ENCODE measurements around the gene GBA2.

The GBA2 gene

DNA sequence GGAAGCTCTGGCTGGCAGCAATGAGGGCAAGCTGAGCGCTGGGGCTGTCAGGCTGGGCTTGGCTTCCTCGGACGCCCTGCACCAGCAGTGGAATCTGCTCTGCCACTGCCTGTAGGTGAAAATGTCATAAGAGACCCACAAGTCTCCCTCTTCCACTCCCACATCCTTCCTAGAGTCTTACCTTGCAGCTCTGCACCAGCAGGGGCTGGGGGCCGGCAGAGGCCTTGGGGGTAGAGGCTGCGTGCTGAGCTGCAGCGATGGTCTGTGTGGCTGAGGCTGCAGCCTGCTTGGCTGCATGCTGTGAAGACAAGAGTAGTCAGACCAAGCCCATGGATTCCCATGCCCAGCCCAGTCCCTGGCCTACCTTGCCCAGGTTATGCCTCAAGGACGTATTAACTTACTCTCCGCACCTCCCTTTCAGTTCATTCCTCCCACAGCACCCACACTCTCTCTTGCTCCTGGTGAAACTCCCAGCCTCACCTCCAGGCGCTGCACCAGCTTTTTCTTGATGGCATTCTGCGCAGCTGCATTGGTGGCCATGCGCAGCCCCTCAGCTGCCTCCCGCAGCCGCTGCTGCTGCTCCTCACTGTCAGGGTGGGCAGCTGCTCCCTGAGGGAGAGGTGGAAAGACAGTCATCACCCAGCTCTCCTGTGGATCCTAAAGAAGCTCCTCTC is 34.3 kb downstream of the GBA2 start:
- no peak for DNase-seq

DNA sequence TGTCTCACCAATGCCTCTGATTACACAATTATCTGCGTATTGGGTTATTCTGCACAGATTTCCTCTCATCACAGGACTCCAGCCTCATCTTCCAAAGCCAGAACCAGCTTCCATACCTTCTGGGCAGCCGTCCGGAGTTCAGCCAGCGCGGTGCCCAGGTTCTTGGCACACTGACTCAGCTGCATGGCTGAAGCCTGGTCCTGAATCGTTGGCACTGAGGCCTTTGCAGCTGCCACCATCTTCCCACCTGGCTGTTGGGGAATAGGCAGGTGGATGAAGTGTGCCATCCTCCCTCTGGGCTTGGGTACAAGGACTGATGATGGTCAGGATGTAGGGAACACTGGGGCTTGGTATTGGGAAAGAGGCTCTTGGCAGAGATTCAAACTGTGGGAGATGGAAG is 34.9 kb downstream of the GBA2 start:
- no peak for DNase-seq

DNA sequence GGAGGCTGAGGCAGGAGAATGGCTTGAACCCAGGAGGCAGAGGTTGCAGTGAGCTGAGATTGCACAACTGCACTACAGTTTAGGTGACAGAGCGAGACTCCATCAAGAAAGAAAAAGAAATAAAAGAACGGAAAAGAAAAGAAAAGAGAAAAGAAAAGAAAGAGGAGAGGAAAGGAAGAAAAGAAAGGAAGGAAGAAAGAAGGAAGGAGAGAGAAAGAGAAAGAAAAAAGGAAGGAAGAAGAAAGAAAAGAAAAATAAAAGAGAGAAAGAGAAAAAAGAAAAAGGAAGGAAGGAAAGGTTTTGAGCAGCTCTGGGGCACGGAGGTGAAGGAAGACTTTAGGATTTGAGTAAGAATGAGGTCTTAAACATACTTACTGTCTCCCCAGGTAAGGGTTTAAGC is 35.5 kb downstream of the GBA2 start:
- no peak for DNase-seq

- DNase-seq: no peak
Measured at GRCh38 chr9:35712762-35713400, 36.1 kb downstream of the GBA2 start.

- DNase-seq: no peak
Measured at GRCh38 chr9:35711501-35712428, 37.3 kb downstream of the GBA2 start.

GRCh38 chr9:35710818-35711500 is 38.1 kb downstream of the GBA2 start:
- no peak for DNase-seq

DNA sequence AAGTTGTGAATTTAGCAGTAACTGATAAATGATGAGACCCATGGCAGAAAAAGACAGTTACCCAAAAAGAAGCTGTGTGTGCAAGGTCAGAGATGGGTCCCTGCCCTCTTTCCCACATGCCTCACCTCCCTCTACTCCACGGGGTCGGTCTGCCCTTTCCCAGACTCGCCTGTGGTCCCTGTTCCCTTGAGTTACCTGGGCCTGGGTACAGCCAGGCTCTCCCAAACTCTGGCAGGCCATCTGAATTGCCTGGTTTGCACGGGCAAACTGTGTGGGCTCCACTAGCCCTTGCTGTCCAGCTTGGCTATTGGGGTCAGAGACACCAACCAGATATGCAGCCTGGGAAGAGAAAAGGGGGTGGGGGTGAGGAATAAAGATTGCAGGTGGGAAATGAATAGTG is 40.9 kb downstream of the GBA2 start:
- no peak for DNase-seq

DNA sequence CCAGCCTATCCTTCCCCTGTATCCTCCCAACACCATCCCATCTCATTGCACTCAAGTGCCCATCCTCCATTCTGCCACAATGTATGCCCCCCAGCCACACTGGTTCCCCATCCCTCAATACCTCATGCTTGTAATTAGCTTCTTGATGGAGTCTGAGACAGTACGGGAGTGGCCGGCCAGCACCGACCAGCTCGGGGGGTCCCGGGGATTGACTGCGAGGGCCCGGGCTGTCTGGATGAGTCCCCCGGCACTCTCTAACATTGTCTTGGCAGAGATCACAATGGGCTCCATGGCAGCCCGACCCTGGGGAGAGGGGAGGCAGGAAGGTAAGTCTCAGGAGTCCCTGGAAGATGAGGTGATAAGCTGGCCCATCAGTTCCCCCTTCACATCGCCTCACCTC is 42.1 kb downstream of the GBA2 start:
- DNase-seq: no peak

DNA sequence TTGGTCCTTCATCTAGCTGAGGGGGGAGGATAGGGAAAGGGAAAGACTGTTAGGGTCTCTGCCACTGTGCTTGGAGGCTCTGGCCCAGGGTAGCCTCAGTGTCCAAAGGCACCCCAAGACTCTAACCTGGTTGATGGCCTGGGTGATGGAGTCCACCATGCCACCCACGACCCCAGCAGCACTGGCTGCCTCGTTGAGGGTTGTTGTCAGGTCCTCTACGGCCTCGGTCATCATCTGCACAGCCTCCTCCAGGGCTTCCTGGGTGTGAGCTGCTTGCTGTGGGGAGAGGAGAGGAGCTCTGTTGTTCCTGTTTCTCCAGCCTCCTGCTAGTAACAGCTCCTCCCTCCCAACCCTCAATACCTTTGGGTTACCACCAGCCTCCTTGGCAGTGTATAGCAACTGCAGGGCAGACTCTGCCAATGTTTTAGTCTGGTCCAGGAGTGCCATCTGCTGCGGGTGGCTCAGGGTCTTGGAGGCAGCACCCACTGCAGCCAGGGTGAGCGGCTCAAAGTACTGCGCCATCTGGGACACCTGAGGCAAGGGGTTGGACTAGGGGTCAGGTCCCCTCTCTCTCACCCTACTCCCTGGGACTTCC is 43.1 kb downstream of the GBA2 start:
- DNase-seq: no peak

DNA sequence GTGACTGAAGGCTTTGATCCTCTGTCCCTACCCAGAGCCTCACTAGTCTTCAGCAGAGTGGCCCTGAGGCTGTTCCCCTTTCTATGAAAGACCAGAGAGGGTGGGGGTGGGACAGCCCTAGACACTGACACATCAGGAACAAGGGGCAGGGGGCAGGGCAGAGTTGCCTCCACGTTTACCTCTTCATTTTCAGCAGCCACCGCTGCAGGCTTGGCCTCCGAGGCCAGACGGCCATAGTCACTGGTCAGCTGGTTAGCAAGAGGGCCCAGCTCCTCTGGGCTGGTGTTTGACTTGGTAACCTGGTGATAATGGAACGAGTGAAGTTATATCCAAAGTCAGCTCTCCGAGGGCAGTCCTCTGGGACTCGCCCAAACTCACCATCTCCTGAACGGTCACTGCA is 43.7 kb downstream of the GBA2 start:
- DNase-seq: no peak

DNA sequence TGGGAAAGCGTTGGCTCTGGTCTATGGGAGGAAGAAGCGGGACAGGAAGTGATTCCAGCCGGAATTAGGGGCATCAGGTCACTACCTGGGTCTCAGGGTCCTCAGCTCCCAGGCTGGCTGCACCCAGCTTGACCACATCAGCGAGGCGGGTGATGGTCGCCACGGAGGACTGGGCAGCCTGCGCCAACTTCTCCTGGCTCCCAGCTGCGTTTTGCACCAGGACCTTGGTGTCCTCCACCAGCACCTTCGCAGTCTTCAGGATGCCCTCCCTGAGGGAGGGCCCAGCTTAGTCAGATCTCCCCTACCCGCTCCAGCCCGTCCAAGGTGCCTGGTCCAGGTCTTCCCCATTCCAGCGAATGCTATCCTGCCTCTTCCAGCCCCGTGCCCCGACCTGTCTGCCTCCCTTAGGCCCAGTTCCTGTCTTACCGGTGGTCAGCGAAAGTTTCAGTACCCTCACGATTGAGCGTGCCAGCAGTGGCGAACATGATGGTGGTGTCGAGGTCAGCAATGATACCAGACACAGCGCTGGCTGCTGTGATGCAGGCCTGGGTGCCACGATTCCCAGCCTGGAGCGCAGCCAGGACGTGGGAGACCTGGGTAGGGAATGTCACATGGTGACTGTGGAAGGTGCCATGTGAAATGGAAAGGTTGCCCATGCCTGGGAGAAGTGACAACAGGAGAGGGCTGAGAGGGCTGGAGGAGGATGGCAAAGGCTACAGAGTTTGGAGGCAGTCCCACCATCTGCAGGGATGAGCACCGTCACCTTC is 44.9 kb downstream of the GBA2 start:
- DNase-seq: no peak

GRCh38 chr9:35702696-35703095 is 46.3 kb downstream of the GBA2 start:
- DNase-seq: no peak

DNA sequence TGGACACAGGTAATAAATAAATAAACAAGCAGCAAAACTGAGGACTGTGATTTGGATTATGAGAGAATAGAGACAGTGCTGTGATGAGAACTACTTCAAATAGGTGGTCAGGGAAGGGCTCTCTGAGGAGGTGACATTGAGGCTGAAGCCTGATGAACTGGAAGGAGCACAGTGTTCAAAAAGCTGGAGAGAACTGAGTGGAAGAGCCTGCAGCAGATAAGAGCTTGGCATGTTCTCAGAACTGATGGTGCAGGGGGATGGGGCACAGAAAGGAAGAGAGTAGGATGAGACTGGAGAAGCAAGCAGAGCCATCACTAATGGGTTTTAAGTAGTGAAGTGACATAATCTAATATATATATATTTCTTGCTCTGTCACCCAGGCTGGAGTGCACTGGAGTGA is 48.1 kb downstream of the GBA2 start:
- DNase-seq: no peak

DNA sequence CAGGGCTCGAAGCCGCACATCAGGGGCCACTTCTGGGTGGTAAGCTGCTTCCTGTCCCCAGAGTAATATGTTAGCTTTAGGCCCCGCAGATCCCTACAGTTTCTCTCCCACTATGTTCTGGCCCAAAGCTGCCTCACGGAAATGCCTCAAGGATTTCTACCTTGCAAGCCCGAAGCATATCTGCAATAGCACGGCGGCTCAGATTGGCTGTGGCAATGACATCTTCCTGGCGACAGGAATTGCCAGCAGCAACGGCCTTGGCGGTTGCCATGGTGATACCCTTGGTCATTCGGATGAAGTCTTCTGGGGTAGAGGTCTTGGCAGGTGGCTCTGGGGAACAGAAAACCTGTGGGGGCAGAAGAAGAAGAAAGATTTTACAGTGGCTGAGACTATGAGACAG is 49.0 kb downstream of the GBA2 start:
- DNase-seq: no peak

GRCh38 chr9:35698231-35698630 is 50.8 kb downstream of the GBA2 start:
- DNase-seq: no peak

GRCh38 chr9:35697486-35697885 is 51.5 kb downstream of the GBA2 start:
- no peak for DNase-seq

DNA sequence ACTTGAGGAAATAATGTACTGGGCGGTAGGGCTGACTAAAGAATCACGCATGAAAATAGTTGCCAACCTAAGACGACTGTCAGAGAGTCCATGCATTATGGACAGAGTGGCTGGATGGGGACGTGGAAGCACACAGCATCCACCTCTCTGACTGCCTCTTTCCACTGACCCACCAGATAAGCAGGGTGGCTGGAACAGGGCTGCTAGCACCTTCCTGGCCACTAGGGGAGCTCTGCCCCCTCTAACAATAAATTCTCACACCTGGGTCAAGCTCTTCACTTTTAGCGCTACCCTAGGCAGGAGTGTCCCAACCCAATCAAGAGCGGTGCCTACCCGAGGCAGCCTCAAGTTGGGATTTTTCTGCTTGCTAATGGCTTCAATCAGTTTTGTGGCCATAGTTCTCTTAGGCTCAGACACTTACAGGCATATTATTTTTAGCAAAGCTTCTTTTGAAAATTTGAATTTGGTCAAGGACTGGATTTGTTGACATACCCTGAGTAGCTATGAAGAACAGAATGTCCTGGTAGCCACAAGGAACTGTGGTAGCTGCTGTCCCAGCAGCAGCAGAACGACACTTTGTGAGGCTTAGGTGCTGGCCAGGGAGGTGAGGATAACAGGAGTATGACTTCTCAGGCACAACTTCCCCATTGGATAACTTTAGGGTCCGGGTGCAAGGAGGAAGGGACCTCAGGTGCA is 52.4 kb downstream of the GBA2 start:
- peak; percentile 75 for DNase-seq

- DNase-seq: no peak
Measured at GRCh38 chr9:35695943-35696401, 53.1 kb downstream of the GBA2 start.

DNA sequence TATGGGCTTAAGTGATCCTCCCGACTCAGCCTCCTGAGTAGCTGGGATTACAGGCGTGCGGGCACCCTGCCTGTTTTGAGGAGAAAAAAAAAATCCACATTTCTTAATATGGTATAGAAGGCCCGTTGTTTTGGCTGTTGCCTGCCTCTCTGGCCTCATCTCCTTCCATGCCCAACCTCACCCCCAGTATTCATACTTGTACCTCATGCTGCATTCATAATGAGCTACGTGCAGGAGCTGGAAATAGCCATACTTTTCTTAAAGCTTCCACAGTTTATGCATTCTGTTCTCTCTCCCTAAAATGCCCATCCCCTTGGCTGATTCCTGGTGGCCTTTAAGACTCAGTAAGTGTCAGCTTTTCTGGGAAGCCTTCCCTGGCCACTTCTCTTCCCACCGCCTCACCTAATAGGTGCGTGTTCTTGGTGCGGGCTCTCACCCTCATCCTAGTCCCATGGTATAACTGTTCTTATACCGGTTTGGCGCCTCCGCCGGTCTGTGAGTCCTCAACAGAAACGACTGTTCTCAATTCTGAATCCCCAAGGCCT is 57.2 kb downstream of the GBA2 start:
- no peak for DNase-seq

DNA sequence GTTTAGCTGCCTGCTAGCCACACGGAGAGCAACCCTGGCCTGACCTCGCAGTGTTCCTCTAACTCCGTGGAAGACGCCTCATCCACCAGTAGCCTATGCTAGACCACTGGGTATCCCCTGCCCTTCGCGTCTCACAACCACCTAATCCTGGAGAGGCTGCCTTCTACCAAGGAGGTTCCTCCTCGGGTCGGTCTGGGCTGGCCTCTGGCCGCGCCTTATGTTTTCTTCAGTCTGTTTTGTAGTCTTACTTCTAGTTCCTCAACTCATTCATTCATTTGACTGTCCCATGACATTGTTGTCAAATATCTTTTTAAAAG is 57.7 kb downstream of the GBA2 start:
- no peak for DNase-seq

Measured in hematopoietic multipotent progenitor cell treated with erythropoietin and hydrocortisone succinate and interleukin-3 and kit ligand, for 4 days (in vitro differentiated cells).